NCI-H128 (cell line): Measurements from ENCODE around the gene ZBTB17.
"Not testable (repeated sequence)": the region's sequence is repeated elsewhere in the genome, so short reads cannot be mapped to it uniquely, and the experiment has no call there.

Source experiments
- DNase-seq: peaks from one replicate; lab custom pipeline; 2025; ENCODE audit not compliant: unreplicated experiment; lab: John Stamatoyannopoulos, UW

The ZBTB17 gene

GRCh38 chr1:15975805-15976680 is at the start of gene ZBTB17:
Gene ZBTB17 (minus strand): TSS chr1:15976101. CDS start chr1:15948495, 27,606 bp downstream.
- DNase-seq = peak; percentile 94

DNA sequence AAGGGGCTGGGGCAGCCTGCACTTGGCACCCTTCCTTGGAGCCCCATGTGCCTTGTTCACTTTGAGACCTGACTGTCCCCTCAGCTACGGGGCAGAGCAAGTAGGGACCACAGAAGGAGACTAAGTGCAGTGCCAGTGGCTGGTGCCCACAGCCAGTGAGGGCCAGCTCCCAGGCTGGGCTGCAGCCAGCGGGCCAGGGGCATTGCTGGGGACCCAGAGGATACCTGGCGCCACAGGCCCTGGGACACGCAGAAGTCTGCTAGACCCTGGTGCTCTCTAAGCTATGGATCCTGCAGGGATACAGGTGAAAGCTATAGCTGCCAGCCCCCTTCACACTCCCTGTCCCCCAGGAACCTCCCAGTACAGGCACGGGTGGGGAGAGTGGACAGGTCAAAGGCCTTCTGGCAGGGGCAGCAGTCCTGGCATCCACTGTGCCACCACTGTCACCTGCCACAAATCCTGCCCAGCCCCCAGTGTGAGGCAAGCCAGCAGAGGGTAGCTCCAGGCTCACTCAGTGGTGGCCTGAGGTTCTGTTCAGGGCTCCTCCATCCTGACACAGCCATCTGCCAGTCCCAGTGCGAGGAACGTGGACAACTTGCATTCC is 47.3 kb upstream of the ZBTB17 start:
- no peak for DNase-seq

GRCh38 chr1:16022393-16022792 is 46.5 kb upstream of the ZBTB17 start:
- no peak for DNase-seq

GRCh38 chr1:16021681-16022080 is 45.8 kb upstream of the ZBTB17 start, which contains the start of gene CLCNKA:
Gene CLCNKA (plus strand): TSS chr1:16022036. CDS start chr1:16022620, 584 bp downstream.
- DNase-seq = no peak

DNA sequence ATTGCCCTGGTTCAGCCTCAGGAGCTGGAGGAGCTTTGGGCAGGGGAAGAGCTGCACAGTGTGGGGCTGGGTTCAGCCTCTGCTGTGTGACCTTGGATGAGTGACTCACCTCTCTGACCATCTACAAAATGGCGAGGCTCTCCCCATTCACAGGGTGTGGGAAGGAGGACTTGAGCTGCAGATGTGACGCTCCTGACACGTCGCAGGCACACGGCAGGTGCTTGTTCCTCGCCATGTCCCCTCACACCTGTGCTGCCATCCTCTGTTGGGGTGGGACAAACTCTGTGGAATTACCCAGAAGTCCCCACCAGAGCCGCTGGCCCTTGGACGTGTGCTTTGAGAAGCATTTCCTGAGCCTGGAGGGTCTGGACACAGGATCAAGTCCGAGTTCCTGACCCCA is 45.0 kb upstream of the ZBTB17 start:
- DNase-seq = not testable (repeated sequence)

DNA sequence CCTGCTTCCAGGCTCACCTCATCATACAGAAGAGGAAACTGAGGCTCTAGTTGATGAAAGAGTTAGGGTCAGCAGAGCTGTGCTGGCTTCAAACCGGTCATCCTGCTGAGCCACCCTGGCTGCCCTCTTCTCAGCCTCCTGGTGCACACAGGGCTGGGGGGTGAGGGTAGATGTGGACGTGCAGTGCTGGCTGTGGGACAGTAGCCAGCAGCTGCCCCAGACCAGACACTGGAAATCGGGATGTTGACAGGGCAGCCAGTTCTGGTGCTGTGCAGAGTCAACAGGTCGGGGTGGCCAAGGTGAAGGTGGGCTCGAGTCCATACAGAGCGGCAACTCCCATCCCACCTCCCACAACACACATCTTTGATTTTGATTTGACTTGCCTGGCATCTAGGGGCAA is 44.4 kb upstream of the ZBTB17 start:
- no peak for DNase-seq

GRCh38 chr1:16019644-16020277 is 43.9 kb upstream of the ZBTB17 start:
- no peak for DNase-seq

- no peak for DNase-seq
Observed at GRCh38 chr1:16018749-16019643, 43.1 kb upstream of the ZBTB17 start.

- no peak for DNase-seq
Observed at GRCh38 chr1:16018308-16018707, 42.4 kb upstream of the ZBTB17 start.

DNA sequence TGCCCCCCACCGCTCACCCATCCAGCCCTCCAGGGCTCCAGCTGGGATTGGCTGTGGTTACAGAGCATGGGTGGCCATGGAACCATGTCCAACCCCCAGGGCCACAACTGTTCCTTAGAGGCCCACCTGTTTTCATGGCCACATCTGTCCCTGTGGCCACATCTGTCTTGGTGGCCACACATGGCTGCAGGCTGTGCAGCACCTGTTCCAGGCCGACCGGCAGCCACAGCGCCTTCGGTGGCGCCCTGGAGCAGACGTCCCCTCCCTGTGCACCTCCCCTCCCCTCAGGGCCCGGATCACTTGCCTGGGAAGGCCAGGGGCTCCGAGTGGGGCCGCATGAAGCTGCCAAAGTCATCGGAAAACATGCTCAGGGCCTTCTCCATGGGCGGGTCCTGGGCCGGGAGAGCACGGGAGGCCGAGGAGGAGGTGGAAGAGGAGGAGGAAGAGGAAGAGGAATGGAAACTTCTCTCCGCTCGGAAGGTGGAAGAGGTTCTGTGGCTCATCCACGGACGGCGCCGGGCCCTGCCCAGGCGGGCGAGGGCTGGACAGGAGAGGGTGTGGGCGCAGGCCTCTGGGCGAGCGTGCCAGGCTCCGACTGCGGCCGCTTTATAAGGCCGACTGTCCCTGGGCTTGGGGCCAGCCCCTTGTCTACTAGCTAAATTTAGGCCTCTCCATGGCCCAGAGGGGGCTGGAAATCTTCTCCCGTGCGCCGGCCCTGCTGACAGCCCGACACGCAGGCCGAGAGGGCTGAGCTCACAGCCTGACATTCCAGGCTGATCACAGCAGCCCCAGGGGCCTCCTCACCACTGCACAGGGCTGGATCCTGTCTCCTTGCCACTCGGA is 41.8 kb upstream of the ZBTB17 start, which contains the start of gene HSPB7:
Gene HSPB7, minus strand, starts transcription at position 583 of the 843 bp plus-strand sequence. Its CDS starts 80 bp downstream, at position 503.
- DNase-seq = no peak

DNA sequence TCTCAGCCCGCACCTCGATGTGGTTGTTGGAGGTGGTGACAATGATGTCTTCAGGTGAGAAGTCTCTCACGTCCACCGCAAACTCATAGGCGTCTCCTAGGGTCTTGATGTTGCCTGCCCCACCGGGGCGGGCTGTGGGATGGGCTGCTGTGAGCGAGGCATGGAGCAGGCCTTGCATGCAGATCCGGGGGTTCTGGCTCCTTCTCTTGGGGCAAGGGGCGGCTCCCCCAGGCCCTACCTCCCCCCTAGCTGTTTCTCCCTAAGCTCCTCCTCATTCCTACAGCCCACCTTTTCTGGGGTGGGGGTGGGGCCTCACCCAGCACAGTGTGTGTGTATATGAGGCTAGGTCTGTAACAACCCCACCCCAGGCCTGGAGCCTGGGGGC is 41.2 kb upstream of the ZBTB17 start:
- DNase-seq = no peak

DNA sequence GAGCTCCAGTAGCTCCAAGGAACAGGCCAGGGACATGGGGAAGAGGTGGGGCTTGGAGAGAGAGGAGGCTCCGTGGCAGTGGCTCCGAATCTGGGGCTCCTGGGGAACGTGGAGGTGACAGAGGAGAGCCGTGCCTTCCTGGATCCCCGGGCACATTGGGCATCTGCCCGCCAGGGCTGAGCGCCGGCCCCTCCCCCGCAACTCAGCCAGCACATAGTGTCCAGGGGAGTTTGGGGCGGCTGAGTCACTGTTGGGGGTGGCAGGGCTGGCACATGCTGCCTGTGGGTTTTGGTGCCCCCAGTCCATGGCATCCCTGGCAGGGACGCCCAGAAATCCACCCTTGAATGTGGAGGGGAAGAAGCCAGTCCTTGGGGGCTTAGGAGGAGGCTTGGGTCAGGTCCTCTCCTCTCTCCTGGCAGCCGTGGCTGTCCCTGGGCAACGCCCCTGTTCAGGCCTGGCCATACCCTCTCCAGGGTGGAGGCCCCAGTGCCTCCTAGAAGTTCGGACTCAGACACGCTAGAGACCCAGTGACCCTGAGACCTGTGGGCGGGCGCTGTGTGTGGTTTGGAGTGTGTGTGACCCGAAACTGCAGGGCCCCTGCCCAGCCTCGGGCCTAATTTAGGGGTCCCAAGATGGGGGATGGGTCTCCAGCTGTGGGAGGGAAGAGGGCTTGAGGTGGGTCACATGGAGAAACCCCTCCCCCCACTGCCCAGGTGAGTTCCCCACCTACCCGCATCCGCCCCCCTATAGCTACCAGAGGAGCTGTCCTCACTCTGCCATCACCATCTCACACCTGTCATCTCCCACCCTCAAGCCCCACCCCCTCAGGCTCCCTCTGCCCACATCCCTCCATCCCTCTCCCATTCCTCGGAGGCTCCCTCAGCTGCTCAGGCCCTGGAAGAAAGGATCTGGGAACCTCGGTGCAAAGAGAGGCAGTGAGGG is 40.3 kb upstream of the ZBTB17 start:
- no peak for DNase-seq

DNA sequence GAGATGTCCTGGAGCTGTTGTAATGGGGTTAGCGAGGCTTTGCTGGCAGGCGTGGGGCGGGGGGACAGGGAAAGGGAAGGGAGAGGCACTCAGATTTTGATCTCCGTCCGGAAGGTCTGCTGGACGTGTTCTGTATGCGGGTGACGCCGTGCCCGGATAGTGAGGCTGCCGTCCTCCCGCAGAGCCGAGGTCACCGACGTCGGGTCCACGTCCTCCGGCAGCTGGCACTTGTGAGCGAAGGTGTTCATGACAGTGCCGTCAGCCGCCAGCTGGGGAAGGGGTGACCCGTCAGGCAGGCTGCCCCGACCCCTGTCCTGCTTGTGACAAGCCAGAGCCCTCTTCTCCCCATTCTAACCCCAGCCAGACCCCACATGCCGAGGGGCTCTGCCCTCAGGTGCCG is 39.6 kb upstream of the ZBTB17 start:
- no peak for DNase-seq

DNA sequence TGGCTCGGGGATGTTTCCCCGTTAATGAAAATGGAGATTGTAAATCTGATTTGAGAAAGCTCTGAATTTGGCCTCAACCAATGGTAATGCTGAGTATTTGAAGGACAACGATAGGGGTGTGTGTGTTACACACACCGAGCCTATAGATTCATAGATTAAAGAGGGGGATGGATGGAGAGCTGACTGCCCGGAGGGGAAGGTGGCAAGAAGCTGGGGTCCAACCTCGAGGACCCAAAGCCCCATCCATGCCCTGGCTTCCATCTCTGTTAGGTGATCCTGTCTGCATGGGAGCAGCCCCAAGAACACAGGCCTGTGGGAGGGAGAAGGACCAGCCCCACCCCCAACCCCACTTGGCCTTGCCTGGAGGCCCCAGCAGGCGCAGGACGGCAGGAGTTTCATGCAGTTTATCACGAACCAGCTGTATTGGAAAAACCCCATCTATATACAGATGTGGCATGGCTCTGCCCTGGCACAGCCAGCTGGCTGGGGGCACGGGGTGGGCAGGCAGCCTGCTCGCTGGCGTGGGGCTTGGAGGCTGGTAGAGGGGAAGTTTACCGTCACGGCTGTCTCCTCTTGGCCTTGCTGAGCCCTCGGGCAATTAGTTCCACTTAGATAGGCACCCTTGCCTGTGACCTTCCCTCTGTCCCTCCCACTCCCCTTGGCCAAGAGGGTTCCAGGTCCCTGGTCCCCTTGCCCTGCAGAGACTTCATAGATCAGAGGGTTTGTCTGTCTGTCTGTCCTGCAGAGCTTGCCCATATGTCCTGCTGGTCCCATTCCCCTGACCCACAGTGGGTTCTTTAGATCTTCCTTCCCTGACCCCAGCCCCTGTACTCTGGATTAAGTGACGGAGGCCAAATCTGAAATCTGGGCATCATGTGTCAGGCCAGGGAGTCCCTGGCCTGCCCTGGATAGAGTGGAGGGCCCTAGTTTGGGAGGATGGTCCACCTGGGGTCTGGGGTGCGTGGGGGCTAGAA is 38.9 kb upstream of the ZBTB17 start:
- no peak for DNase-seq

GRCh38 chr1:16013908-16014258 is 38.0 kb upstream of the ZBTB17 start:
- no peak for DNase-seq

- DNase-seq = no peak
Observed at GRCh38 chr1:16013220-16013907, 37.5 kb upstream of the ZBTB17 start.

- DNase-seq = no peak
Observed at GRCh38 chr1:16012590-16013219, 36.8 kb upstream of the ZBTB17 start.
